ENCODE data around the gene SPNS3.

The SPNS3 gene

GRCh38 chr17:4502466-4503154 lies 68.9 kb downstream of the SPNS3 start:
- DNase-seq (ENCODE audit: low read depth, low spot score), result no peak
- POLR2A ChIA-PET, result no interaction called here

GRCh38 chr17:4503283-4504025 lies 69.7 kb downstream of the SPNS3 start:
- ChIA-PET CTCF (interaction anchor here (0.6 to 1.0 kb wide), 2 partner anchors 61 to 63 kb away, joined by 3 read pairs; no protein-coding TSS in a partner anchor), POLR2A (no interaction called here)
- no peak for TF ChIP-seq CTCF (IDR thresholded peaks at IDR 0.05; ENCODE audit: insufficient read depth, low read length, missing control alignments)
- no peak overlapping the region for H3K4me3 ChIP-seq (ENCODE audit: low read depth, low read length)
- DNase-seq (ENCODE audit: low read depth, low spot score), result no peak

More at GRCh38 chr17:4502466-4503154, 68.9 kb downstream of the SPNS3 start:
- CTCF ChIA-PET, result interaction anchor here (0.6 kb wide), 1 partner anchor 62 kb away, joined by 3 read pairs; no protein-coding TSS in a partner anchor
- H3K4me3 ChIP-seq (ENCODE audit: low read depth, low read length), result no peak overlapping the region
- no peak for TF ChIP-seq CTCF (IDR thresholded peaks at IDR 0.05; ENCODE audit: insufficient read depth, low read length, missing control alignments)

- no peak for TF ChIP-seq CTCF (IDR thresholded peaks at IDR 0.05; ENCODE audit: insufficient read depth, low read length, missing control alignments)
- no peak for DNase-seq (ENCODE audit: low read depth, low spot score)
- ChIA-PET POLR2A (no interaction called here), CTCF (interaction anchor here (1.0 kb wide), 1 partner anchor 63 kb away, joined by 3 read pairs; no protein-coding TSS in a partner anchor)
- no peak overlapping the region for H3K4me3 ChIP-seq (ENCODE audit: low read depth, low read length)
These were observed 70.4 kb downstream of the SPNS3 start for GRCh38 chr17:4504188-4504587.

GRCh38 chr17:4505187-4505586 lies 71.4 kb downstream of the SPNS3 start:
- CTCF ChIA-PET, result no interaction called here
- TF ChIP-seq CTCF (IDR thresholded peaks at IDR 0.05; ENCODE audit: insufficient read depth, low read length, missing control alignments), result no peak
- H3K4me3 ChIP-seq (ENCODE audit: low read depth, low read length), result no peak overlapping the region
- DNase-seq (ENCODE audit: low read depth, low spot score), result no peak
- POLR2A ChIA-PET, result no interaction called here

- H3K4me3 ChIP-seq (ENCODE audit: low read depth, low read length), result no peak overlapping the region
- ChIA-PET CTCF (no interaction called here), POLR2A (no interaction called here)
- no peak for TF ChIP-seq CTCF (IDR thresholded peaks at IDR 0.05; ENCODE audit: insufficient read depth, low read length, missing control alignments)
- no peak for DNase-seq (ENCODE audit: low read depth, low spot score)
These were observed 72.6 kb downstream of the SPNS3 start for GRCh38 chr17:4506175-4506813.

GRCh38 chr17:4506892-4507291 lies 73.2 kb downstream of the SPNS3 start:
- CTCF ChIA-PET, result no interaction called here

More at GRCh38 chr17:4506892-4507291, 73.2 kb downstream of the SPNS3 start:
- POLR2A ChIA-PET, result no interaction called here
- no peak for DNase-seq (ENCODE audit: low read depth, low spot score)
- H3K4me3 ChIP-seq (ENCODE audit: low read depth, low read length), result no peak overlapping the region
- no peak for TF ChIP-seq CTCF (IDR thresholded peaks at IDR 0.05; ENCODE audit: insufficient read depth, low read length, missing control alignments)

Data from AG04449 (cell line).